ENCODE measurements around the gene SPRY4.
"Not testable (repeated sequence)": the region's sequence is repeated elsewhere in the genome, so short reads cannot be mapped to it uniquely, and the experiment has no call there.

Gene SPRY4

GRCh38 chr5:142324871-142325724 lies at the start of gene SPRY4:
TSS of gene SPRY4 (minus strand) at chr5:142325021. CDS start at chr5:142315108, 9,913 bp downstream.
- no peak for TF ChIP-seq FOXP2 (optimal IDR thresholded peaks at IDR 0.05; ENCODE audit: control extremely low read depth, extremely low read length, insufficient read depth)
- TF ChIP-seq POLR2AphosphoS5 (IDR thresholded peaks at IDR 0.05; ENCODE audit: borderline replicate concordance, low read depth, low read length) = no peak
- TF ChIP-seq EZH2 (IDR thresholded peaks at IDR 0.05) = no peak
- Histone ChIP-seq H3K9me3 (ENCODE audit: low read depth, low read length) (no peaks in the 10 kb centered on the region), H3K9ac (ENCODE audit: insufficient read length) (no peak within 1 kb of the TSS), H3K36me3 (ENCODE audit: insufficient read depth, low read length) (no peaks in the 10 kb centered on the region), H3K4me3 (peak within 1 kb of the TSS; percentile 77), H3K27ac (no peak within 1 kb of the TSS)
- DNase-seq (ENCODE audit: low read depth, low spot score) = peak; percentile 94

- Histone ChIP-seq H3K4me3 (no peak overlapping the region), H3K27ac (no peak overlapping the region), H3K36me3 (ENCODE audit: insufficient read depth, low read length) (no peaks in the 10 kb centered on the region), H3K9ac (ENCODE audit: insufficient read length) (no peak overlapping the region), H3K9me3 (ENCODE audit: low read depth, low read length) (no peaks in the 10 kb centered on the region)
- TF ChIP-seq FOXP2 (optimal IDR thresholded peaks at IDR 0.05; ENCODE audit: control extremely low read depth, extremely low read length, insufficient read depth) (no peak), POLR2AphosphoS5 (IDR thresholded peaks at IDR 0.05; ENCODE audit: borderline replicate concordance, low read depth, low read length) (no peak), EZH2 (IDR thresholded peaks at IDR 0.05) (no peak)
- no peak for DNase-seq (ENCODE audit: low read depth, low spot score)
These were observed 43.7 kb upstream of the SPRY4 start for GRCh38 chr5:142368529-142368928.

- Histone ChIP-seq H3K27ac (no peak overlapping the region), H3K9me3 (ENCODE audit: low read depth, low read length) (no peaks in the 10 kb centered on the region), H3K36me3 (ENCODE audit: insufficient read depth, low read length) (no peaks in the 10 kb centered on the region), H3K4me3 (no peak overlapping the region), H3K9ac (ENCODE audit: insufficient read length) (no peak overlapping the region)
- no peak for DNase-seq (ENCODE audit: low read depth, low spot score)
- TF ChIP-seq POLR2AphosphoS5 (IDR thresholded peaks at IDR 0.05; ENCODE audit: borderline replicate concordance, low read depth, low read length) (no peak), FOXP2 (optimal IDR thresholded peaks at IDR 0.05; ENCODE audit: control extremely low read depth, extremely low read length, insufficient read depth) (no peak), EZH2 (IDR thresholded peaks at IDR 0.05) (no peak)
These were observed 41.2 kb upstream of the SPRY4 start for GRCh38 chr5:142366007-142366406.

GRCh38 chr5:142364251-142365145 lies 39.7 kb upstream of the SPRY4 start:
- no peaks in the 10 kb centered on the region for H3K9me3 ChIP-seq (ENCODE audit: low read depth, low read length)
- H3K4me3 ChIP-seq = no peak overlapping the region
- no peak overlapping the region for H3K9ac ChIP-seq (ENCODE audit: insufficient read length)
- DNase-seq (ENCODE audit: low read depth, low spot score) = no peak
- no peak for TF ChIP-seq POLR2AphosphoS5 (IDR thresholded peaks at IDR 0.05; ENCODE audit: borderline replicate concordance, low read depth, low read length)
- TF ChIP-seq FOXP2 (optimal IDR thresholded peaks at IDR 0.05; ENCODE audit: control extremely low read depth, extremely low read length, insufficient read depth) = no peak
- no peak for TF ChIP-seq EZH2 (IDR thresholded peaks at IDR 0.05)
- no peak overlapping the region for H3K27ac ChIP-seq
- H3K36me3 ChIP-seq (ENCODE audit: insufficient read depth, low read length) = no peaks in the 10 kb centered on the region

GRCh38 chr5:142363619-142363963 lies 38.8 kb upstream of the SPRY4 start:
- no peak for TF ChIP-seq POLR2AphosphoS5 (IDR thresholded peaks at IDR 0.05; ENCODE audit: borderline replicate concordance, low read depth, low read length)
- TF ChIP-seq EZH2 (IDR thresholded peaks at IDR 0.05) = no peak
- no peak for TF ChIP-seq FOXP2 (optimal IDR thresholded peaks at IDR 0.05; ENCODE audit: control extremely low read depth, extremely low read length, insufficient read depth)
- H3K36me3 ChIP-seq (ENCODE audit: insufficient read depth, low read length) = no peaks in the 10 kb centered on the region
- H3K27ac ChIP-seq = no peak overlapping the region
- no peak overlapping the region for H3K4me3 ChIP-seq
- DNase-seq (ENCODE audit: low read depth, low spot score) = no peak
- no peaks in the 10 kb centered on the region for H3K9me3 ChIP-seq (ENCODE audit: low read depth, low read length)
- no peak overlapping the region for H3K9ac ChIP-seq (ENCODE audit: insufficient read length)

GRCh38 chr5:142362193-142362592 lies 37.4 kb upstream of the SPRY4 start:
- not testable (repeated sequence) for DNase-seq (ENCODE audit: low read depth, low spot score); H3K27ac ChIP-seq; H3K9me3 ChIP-seq (ENCODE audit: low read depth, low read length); H3K36me3 ChIP-seq (ENCODE audit: insufficient read depth, low read length); H3K9ac ChIP-seq (ENCODE audit: insufficient read length); H3K4me3 ChIP-seq

- H3K27ac ChIP-seq = no peak overlapping the region
- no peak for TF ChIP-seq FOXP2 (optimal IDR thresholded peaks at IDR 0.05; ENCODE audit: control extremely low read depth, extremely low read length, insufficient read depth)
- TF ChIP-seq EZH2 (IDR thresholded peaks at IDR 0.05) = no peak
- TF ChIP-seq POLR2AphosphoS5 (IDR thresholded peaks at IDR 0.05; ENCODE audit: borderline replicate concordance, low read depth, low read length) = no peak
- H3K36me3 ChIP-seq (ENCODE audit: insufficient read depth, low read length) = no peaks in the 10 kb centered on the region
- no peak for DNase-seq (ENCODE audit: low read depth, low spot score)
- H3K4me3 ChIP-seq = no peak overlapping the region
- no peaks in the 10 kb centered on the region for H3K9me3 ChIP-seq (ENCODE audit: low read depth, low read length)
- no peak overlapping the region for H3K9ac ChIP-seq (ENCODE audit: insufficient read length)
These were observed 35.8 kb upstream of the SPRY4 start for GRCh38 chr5:142360607-142361120.

GRCh38 chr5:142360051-142360498 lies 35.3 kb upstream of the SPRY4 start:
- TF ChIP-seq FOXP2 (optimal IDR thresholded peaks at IDR 0.05; ENCODE audit: control extremely low read depth, extremely low read length, insufficient read depth) = no peak
- H3K27ac ChIP-seq = no peak overlapping the region
- no peaks in the 10 kb centered on the region for H3K36me3 ChIP-seq (ENCODE audit: insufficient read depth, low read length)
- no peaks in the 10 kb centered on the region for H3K9me3 ChIP-seq (ENCODE audit: low read depth, low read length)
- H3K4me3 ChIP-seq = no peak overlapping the region
- no peak overlapping the region for H3K9ac ChIP-seq (ENCODE audit: insufficient read length)
- DNase-seq (ENCODE audit: low read depth, low spot score) = no peak

Measured in SK-N-MC (cell line).